Endothelial cell of hepatic sinusoid (primary cell): ENCODE measurements around the gene ERCC6.

Experiments used
- in situ Hi-C: cut with HindIII; loops from 2 replicates; pipeline ENCODE4 v1.10.0; 2017; ENCODE audit warnings: low sequenced_read_pairs

The ERCC6 gene

DNA sequence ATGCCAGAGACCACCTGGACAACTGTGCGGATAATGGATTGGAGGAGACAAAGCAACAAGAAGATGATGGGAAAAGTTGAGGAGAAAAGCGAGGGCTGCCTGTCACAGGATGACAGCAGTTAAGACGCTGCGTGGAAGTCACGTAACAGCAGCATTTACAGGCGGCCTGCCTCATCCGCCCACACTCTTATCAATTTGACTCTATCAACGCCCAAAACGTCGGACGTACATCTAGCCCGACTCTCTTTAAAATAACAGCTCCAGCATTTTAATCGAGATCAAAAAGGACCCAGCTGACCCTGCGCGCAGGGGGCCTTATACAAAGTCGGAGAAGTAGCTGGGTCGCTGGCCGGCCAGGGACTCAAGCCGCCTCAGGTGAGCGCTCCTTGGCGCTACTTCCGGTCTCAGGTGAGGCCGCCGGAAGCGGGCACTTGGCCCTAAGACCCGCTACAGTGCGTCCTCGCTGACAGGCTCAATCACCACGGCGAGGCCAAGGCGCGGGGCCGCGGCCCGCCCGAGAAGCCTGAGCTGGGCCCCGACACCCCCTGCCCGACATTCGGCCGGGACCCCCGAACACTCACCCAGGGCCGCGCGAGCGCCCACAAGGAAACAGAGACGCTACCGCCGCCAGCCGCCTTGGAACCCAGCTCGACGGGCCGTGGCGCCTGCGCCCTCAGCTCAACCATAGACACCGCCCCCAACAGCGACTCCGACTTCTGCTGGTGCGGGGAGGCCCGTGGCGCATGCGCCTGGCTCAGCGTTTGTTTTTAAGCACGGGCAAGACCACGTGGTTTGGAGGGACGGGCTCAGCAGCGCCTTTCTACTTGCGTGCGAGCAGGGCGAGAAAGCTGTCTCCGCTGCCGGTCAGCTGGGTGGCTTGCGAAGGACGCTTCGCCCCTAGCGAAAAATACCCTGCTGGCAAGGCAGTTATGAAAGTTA, at the start of gene ERCC6:
TSS of gene ERCC6 (minus strand) at position 741 of the 939 bp plus-strand sequence.
- in situ Hi-C loops = no loop called here

- in situ Hi-C loops = no loop called here
These were observed 49.1 kb upstream of the ERCC6 start for GRCh38 chr10:49587981-49588380.

DNA sequence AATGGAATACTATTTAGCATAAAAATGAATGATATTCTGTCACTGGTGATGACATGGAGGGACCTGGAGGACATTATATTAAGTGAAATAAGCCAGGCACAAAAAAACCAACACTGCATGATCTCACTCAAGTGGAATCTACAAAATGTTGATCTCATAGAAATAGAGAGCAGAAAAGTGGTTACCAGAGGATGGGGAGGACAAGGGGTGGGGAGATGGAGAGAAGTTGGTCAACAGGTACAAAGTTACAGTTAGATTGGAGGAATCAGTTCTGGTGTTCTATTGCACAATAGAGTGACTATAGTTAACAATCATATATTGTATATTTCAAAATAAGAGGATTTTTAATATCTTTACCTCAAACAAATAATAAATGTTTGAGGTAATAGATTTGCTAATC, 46.5 kb upstream of the ERCC6 start:
- in situ Hi-C loops = no loop called here

- in situ Hi-C loops = no loop called here
These were observed 40.7 kb upstream of the ERCC6 start for GRCh38 chr10:49579621-49580020.

DNA sequence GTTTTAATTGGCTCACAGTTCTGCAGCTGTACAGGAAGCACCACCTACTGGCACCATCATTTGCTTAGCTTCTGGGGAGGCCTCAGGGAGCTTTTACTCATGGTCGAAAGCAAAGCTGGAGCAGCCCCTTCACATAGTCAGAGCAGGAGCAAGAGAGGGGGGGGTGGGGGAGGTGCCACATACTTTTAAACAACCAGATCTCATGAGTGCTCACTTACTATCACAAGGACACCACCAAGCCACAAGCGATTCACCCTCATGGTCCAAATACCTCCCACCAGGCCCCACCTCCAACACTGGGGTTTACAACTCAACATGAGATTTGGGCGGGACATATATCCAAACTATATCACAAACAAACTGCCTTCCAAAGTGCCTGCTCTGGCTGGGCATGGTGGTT, 39.5 kb upstream of the ERCC6 start:
- in situ Hi-C loops = no loop called here

DNA sequence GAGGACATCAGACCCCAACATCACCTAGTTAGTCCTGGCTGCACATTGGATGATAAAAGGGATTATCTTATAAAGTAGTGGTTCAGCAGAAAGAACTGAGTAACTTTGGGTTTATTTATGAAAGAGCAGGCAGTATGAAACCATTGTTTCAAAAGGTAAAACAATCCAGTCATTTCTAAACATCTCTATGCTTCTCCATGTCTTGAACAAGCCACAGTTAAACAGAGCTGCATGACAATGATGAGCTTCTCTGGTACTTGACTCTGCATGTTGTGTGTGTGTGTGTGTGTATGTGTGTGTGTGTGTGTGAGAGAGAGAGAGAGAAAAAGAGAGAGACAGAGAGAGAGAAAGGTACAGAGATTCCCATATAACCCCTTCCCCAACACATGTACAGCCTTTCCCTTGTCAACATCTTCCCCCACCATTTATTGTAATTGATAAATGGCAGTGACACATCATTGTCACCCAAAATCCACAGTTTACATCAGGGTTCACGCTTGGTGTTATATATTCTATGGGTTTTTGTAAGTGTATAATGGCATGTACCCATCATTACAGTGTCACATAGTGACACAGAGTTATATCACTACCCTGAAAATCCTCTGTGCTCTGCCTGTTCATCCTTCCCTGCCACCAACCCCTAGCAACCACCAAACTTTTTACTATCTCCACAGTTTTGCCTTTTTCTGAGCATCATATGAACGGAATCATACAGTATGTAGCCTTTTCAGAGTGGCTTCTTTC, 38.4 kb upstream of the ERCC6 start:
- in situ Hi-C loops = no loop called here

DNA sequence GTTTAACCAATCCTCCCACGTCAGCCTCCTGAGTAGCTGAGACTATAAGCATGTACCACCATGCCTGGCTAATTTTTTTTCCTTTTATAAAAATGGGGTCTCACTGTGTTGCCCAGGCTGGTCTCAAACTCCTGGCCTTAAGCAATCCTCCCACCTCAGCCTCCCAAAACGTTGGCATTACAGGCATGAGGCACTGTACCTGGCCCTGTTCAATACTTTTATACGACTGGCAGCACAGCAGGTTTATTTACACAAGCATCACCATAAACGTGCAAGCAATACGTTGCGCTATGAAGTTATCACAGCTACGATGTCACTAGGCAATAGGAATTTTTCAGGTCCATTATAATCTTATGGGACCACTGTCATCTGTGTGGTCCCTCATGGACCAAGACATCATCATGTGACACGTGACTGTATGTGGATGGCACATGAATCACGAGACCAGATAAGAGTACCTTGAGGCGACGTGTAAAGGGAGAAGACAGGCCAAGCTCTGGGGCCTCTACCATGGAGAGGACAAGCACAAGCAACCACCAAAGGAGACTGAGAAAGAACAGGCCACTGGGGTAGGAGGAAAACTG, 36.7 kb upstream of the ERCC6 start:
- in situ Hi-C loops = no loop called here

GRCh38 chr10:49572594-49573114, 33.7 kb upstream of the ERCC6 start:
- in situ Hi-C loops = no loop called here

- in situ Hi-C loops = no loop called here
These were observed 32.5 kb upstream of the ERCC6 start for GRCh38 chr10:49571388-49571787.

- in situ Hi-C loops = no loop called here
These were observed 30.2 kb upstream of the ERCC6 start for GRCh38 chr10:49569031-49569631.

GRCh38 chr10:49568235-49568634, 29.3 kb upstream of the ERCC6 start:
- in situ Hi-C loops = no loop called here

DNA sequence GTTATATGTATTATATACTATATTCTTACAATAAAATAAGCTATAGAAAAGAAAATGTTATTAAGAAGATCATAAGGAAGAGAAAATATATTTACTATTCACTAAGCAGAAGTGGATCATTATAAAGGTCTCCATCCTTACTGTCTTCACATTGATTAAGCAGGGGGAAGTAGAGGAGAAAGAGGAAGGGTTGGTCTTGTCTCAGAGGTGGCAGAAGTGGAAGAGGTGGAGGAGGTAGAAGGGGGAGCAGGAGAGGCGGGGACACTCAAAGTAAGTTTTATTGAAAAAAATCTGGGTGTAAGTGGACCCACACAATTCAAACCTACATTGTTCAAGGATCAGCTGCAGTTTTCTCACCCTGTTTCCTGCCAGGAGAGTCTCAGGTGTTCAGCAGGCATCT, 28.9 kb upstream of the ERCC6 start:
- in situ Hi-C loops = no loop called here

GRCh38 chr10:49564461-49565009, 25.6 kb upstream of the ERCC6 start:
- in situ Hi-C loops = no loop called here

DNA sequence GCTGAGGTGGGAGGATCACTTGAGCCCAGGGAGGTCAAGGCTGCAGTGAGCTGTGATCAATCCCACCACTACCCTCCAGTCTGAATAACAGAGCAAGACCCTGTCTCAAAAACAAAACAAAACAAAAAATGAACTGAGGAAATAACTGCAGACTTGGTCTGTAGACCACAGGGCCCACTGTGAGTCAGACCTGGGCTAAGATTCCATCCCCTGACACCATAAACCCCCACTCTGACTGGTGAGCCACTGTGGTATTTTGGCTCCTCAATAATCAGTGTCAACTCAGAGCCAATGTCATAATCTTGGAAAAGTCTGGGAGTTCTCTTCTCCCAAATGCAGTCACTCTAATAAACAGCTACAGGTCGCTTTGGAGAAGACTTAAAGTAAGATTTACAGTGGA, 24.0 kb upstream of the ERCC6 start:
- in situ Hi-C loops = no loop called here

DNA sequence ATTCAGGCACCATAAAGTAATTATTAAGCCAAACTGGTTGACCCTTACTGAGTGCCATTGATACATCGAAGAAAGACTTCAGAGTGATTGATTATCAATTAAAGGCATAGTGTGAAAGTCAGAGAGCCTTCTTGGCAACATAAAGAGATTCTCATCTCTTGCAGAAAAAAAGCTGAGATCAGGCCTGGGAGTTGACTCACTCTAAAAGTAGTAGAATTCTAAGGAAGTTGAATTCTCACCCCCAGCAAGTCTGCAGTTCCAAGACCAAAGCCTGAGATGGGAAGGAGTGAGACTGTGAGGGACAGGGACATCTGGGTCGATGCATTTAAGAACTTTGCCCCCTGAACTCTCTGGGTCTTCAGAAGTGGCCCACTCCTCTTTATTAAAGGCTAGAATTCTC, 21.6 kb upstream of the ERCC6 start:
- in situ Hi-C loops = no loop called here

- in situ Hi-C loops = no loop called here
These were observed 20.6 kb upstream of the ERCC6 start for GRCh38 chr10:49559476-49559875.

DNA sequence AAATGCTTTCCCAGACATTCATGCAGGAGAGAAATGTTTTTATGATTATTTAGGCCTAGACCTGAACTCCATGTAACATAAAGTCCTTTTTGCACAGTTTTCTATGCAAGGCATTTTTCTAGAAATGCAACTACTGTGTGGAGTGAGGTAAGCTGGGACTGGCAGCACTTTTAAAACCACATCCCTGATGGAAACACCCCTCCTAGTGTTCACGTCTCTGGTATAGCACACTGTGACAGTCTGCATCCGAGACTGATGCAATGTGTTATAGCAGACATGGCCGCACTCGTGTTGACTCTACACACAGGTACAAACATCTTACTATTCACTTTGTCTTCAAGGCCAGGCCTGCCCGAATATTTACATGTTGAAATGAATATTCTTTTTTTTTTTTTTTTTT, 19.3 kb upstream of the ERCC6 start:
- in situ Hi-C loops = no loop called here

DNA sequence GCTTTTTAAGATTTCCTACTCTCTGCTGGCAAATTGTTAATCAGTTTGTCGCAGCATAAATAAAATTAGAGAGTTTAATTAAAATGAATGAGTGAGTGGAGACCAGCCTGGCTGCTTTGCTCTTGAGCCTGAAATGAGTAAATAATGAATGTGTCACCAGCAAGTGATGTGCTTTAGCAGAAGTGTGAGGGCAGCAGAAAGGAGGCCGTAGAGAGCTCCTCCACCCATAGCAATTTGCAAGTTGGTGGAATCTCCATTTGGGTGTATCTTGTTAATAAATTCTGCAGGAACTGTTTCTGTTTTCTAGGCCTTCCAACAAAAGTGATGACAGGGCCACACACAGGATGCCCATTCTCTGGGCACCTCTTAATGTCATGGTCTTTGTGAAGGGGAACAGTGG, 18.8 kb upstream of the ERCC6 start:
- in situ Hi-C loops = no loop called here

GRCh38 chr10:49556723-49557122, 17.8 kb upstream of the ERCC6 start:
- in situ Hi-C loops = no loop called here

DNA sequence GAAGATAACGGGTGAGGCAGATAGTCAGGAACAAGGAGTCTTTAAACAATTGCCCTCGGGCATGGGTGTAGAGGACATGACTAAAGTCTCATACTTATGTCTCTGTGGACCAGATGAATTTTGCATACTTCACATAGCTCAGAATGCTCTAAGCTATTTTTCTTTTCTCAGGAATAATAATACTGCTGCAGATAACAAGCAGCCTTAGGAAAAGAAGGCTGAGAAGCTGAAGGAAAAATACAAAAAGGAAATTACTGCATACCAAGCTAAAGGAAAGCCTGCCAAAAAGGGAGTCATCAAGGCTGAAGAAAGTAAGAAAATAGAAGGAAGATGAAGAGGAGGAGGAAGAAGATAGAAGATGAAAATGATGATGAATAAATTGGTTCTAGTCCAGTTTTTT, 13.4 kb upstream of the ERCC6 start:
- in situ Hi-C loops = no loop called here

DNA sequence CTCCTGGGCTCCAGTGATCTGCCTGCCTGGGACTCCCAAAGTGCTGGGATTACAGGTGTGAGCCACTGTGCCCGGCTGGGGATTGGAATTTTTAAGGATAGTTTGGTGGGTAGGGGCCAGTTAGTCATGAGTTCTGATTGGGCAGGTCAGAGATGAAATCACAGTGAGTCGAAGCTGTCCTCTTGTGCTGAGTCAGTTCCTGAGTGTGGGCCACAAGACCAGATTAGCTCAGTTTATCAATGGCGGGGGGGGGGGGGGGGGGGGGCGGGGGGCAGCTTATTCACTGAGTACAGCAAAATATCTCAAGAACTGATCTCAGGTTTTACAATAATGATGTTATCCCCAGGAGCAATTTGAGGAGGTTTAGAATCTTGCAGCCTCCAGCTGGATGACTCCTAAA, 11.6 kb upstream of the ERCC6 start:
- in situ Hi-C loops = no loop called here
